Uterus (tissue), 2 donors: ENCODE data around the gene SLBP.

Experiments
- POLR2A ChIP-seq, 2 donors: fragments of 450-650 bp; IDR thresholded peaks; one replicate each; pipeline ENCODE4 v1.6.1; 2016; ENCODE audit warnings: antibody characterized with exemption in 2 of 2, mild to moderate bottlenecking in 1 of 2, moderate library complexity in 1 of 2
- TF ChIP-seq, protein P1 (sequence below), 4 experiments: fragments of 200-600 bp in 2 of 4; fragments of 450-650 bp in 2 of 4; sonication (generic) in 2 of 4; IDR thresholded peaks; one replicate each; pipeline ENCODE4 v1.5.1; 2016 to 2019; ENCODE audit warnings: antibody characterized with exemption in 4 of 4, mild to moderate bottlenecking in 2 of 4, moderate library complexity in 1 of 4

DNA sequence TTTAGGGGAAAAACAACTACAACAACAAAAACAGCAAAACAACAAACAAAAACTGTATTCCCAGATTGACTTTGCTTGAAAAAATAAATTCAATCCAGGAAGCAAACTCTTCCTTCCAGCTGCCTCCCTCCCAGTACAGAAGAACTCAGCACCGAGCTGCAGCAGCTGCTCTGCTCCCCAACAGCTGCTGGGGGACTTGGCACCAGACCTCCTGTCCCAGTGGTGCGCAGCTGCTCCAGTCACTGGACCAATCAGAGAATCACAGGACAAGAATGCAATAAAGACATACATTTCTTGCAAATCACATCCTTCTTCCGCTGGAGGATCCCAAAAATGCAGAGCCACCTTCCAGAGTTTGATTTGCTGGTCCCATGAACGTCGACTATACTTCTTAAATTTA is 16.2 kb downstream of the SLBP start:
- TF ChIP-seq, protein P1, sequence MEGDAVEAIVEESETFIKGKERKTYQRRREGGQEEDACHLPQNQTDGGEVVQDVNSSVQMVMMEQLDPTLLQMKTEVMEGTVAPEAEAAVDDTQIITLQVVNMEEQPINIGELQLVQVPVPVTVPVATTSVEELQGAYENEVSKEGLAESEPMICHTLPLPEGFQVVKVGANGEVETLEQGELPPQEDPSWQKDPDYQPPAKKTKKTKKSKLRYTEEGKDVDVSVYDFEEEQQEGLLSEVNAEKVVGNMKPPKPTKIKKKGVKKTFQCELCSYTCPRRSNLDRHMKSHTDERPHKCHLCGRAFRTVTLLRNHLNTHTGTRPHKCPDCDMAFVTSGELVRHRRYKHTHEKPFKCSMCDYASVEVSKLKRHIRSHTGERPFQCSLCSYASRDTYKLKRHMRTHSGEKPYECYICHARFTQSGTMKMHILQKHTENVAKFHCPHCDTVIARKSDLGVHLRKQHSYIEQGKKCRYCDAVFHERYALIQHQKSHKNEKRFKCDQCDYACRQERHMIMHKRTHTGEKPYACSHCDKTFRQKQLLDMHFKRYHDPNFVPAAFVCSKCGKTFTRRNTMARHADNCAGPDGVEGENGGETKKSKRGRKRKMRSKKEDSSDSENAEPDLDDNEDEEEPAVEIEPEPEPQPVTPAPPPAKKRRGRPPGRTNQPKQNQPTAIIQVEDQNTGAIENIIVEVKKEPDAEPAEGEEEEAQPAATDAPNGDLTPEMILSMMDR (IDR thresholded peaks at IDR 0.05): no peak
- no peak for TF ChIP-seq POLR2A (IDR thresholded peaks at IDR 0.05)
